HepG2 (cell line): ENCODE measurements around the gene POLR3H. TPM values are rescaled to one million over a fixed set of nuclear protein-coding genes. Genes with fewer than 3 reads are reported as not detected.

Experiments
- ATAC-seq: fragments of 200-7000 bp; cut with Tn5 transposase; 3 replicates; pipeline ENCODE4 v1.9.1; 2020; ENCODE audit warnings: mild to moderate bottlenecking, moderate library complexity
- BruUV-seq: library from RNA; stranded (reverse); fragments of 400-500 nt; replicated peaks from 2 replicates; lab custom pipeline; 2021; lab: Mats Ljungman, UMichigan
- CTCF ChIA-PET: fragments of 300-600 bp; formaldehyde crosslinking; extraction: SDS; loops from one replicate; lab custom pipeline; 2021; ENCODE audit warnings: low total read pairs, inconsistent platforms, low intra/inter-chr PET ratio; lab: Yijun Ruan, JAX
- POLR2A ChIA-PET: fragments of 350-600 bp; sonication (Branson Sonifier 250); formaldehyde crosslinking; loops from one replicate; lab custom pipeline; 2020; ENCODE audit warnings: antibody characterized with exemption, inconsistent platforms; lab: Yijun Ruan, JAX
- DNase-seq: peaks from one replicate; pipeline ENCODE4 v3.0.0-alpha.2; 2015; ENCODE audit warnings: low spot score
- FAIRE-seq: peaks from 3 replicates; lab custom pipeline; 2011; peaks lifted over from hg19 to GRCh38; lab: Jason Lieb, UNC
- H2AFZ ChIP-seq: one replicate; pipeline ENCODE4 v1.6.1; 2011; ENCODE audit warnings: low read length, inconsistent platforms
- H3K27ac ChIP-seq: fragments of 300-600 bp; 3 replicates; pipeline ENCODE4 v1.8.0; 2011; ENCODE audit warnings: mixed run types, mild to moderate bottlenecking, mixed read lengths, low read length, inconsistent platforms; ENCODE audit not compliant: insufficient read depth; ENCODE audit errors: extremely low read length
- H3K27me3 ChIP-seq, 2 experiments: fragments of 200-600 bp in 1 of 2; 2 replicates in 1 of 2; 3 replicates in 1 of 2; pipeline versions ENCODE4 v1.6.0 to v1.8.0; 2011; ENCODE audit warnings: low read length in 2 of 2, mild to moderate bottlenecking in 2 of 2, moderate library complexity in 2 of 2, inconsistent platforms in 1 of 2; ENCODE audit not compliant: insufficient read depth in 2 of 2, control insufficient read depth in 1 of 2
- H3K36me3 ChIP-seq, 2 experiments: fragments of 200-600 bp in 1 of 2; replicated peaks in 1 of 2; 2 replicates in 1 of 2; 3 replicates in 1 of 2; pipeline versions ENCODE4 v1.5.1 to v1.8.0; 2011; ENCODE audit warnings: low read length in 2 of 2, inconsistent platforms in 1 of 2; ENCODE audit not compliant: insufficient read depth in 2 of 2, control insufficient read depth in 1 of 2
- H3K4me1 ChIP-seq: 2 replicates; pipeline ENCODE4 v1.5.1; 2012; ENCODE audit warnings: low read length, inconsistent platforms; ENCODE audit not compliant: insufficient read depth
- H3K4me2 ChIP-seq: 2 replicates; pipeline ENCODE4 v1.6.0; 2011; ENCODE audit warnings: low read depth, low read length, inconsistent platforms
- H3K4me3 ChIP-seq, 3 experiments: fragments of 200-600 bp in 1 of 3; sonication (generic), shearing (Covaris generic) in 1 of 3; replicated peaks in 1 of 3; 2 replicates each; pipeline ENCODE4 v1.5.1; 2011 to 2016; ENCODE audit warnings: low read length in 3 of 3, inconsistent platforms in 2 of 3, low read depth in 2 of 3, mild to moderate bottlenecking in 2 of 3, control low read depth in 1 of 3, mixed read lengths in 1 of 3; ENCODE audit not compliant: insufficient read depth in 1 of 3
- H3K79me2 ChIP-seq: one replicate; pipeline ENCODE4 v1.6.1; 2011; ENCODE audit warnings: low read length, inconsistent platforms; ENCODE audit not compliant: insufficient read depth
- H3K9ac ChIP-seq: 2 replicates; pipeline ENCODE4 v1.6.0; 2011; ENCODE audit warnings: mild to moderate bottlenecking, low read depth, low read length, inconsistent platforms; ENCODE audit not compliant: insufficient read depth
- H3K9me3 ChIP-seq: 2 replicates; pipeline ENCODE4 v1.5.1; 2012; ENCODE audit warnings: mild to moderate bottlenecking, low read length
- H4K20me1 ChIP-seq: 2 replicates; pipeline ENCODE4 v1.6.0; 2011; ENCODE audit warnings: inconsistent platforms, mild to moderate bottlenecking, low read length, moderate library complexity; ENCODE audit not compliant: insufficient read depth
- DPF2 ChIP-seq: sonication (generic); formaldehyde crosslinking; IDR thresholded peaks from 2 replicates; pipeline ENCODE4 v1.4.0; 2020; ENCODE audit warnings: mild to moderate bottlenecking, low read depth, missing genetic modification reagents, borderline replicate concordance
- ERF ChIP-seq: IDR thresholded peaks from 2 replicates; pipeline ENCODE4 v1.6.1; 2018; ENCODE audit warnings: missing biosample characterization, missing genetic modification reagents
- GPN1 ChIP-seq: sonication (generic); formaldehyde crosslinking; IDR thresholded peaks from 2 replicates; pipeline ENCODE4 v1.5.1; 2020; ENCODE audit warnings: missing genetic modification reagents, borderline replicate concordance
- NCOA5 ChIP-seq: sonication (generic); formaldehyde crosslinking; IDR thresholded peaks from 2 replicates; pipeline ENCODE4 v1.4.0; 2020; ENCODE audit warnings: missing genetic modification reagents
- NFE2L2 ChIP-seq: fragments of 150-350 bp; IDR thresholded peaks from 2 replicates; pipeline ENCODE4 v1.6.1; 2014; ENCODE audit warnings: low read length
- TCF12 ChIP-seq, 2 experiments: fragments of 450-650 bp in 1 of 2; sonication (generic) in 1 of 2; formaldehyde crosslinking in 1 of 2; IDR thresholded peaks; 2 replicates each; pipeline versions ENCODE4 v1.6.1 to v1.8.0; 2017 to 2022; ENCODE audit warnings: antibody characterized with exemption in 1 of 2, mild to moderate bottlenecking in 1 of 2, missing genetic modification reagents in 1 of 2, moderate library complexity in 1 of 2
- TOPORS ChIP-seq: sonication (generic); formaldehyde crosslinking; IDR thresholded peaks from 2 replicates; pipeline ENCODE4 v1.8.0; 2023; ENCODE audit warnings: mild to moderate bottlenecking, missing genetic modification reagents
- U2AF1 ChIP-seq: fragments of 200-400 bp; formaldehyde crosslinking; optimal IDR thresholded peaks from 2 replicates; pipeline ENCODE3; 2017; ENCODE audit warnings: mild to moderate bottlenecking, low read depth, low read length
- ZMYM2 ChIP-seq: sonication (generic); formaldehyde crosslinking; IDR thresholded peaks from 2 replicates; pipeline ENCODE4 v1.8.0; 2022; ENCODE audit warnings: mild to moderate bottlenecking, missing genetic modification reagents
- ZNF234 ChIP-seq: sonication (generic); formaldehyde crosslinking; conservative IDR thresholded peaks from 2 replicates; pipeline ENCODE4 v1.5.1; 2020; ENCODE audit warnings: mild to moderate bottlenecking, missing genetic modification reagents
- ZNF260 ChIP-seq: sonication (generic); formaldehyde crosslinking; IDR thresholded peaks from 2 replicates; pipeline ENCODE4 v1.4.0; 2020; ENCODE audit warnings: missing genetic modification reagents, low read depth, mild to moderate bottlenecking, borderline replicate concordance
- ZNF382 ChIP-seq: sonication (generic); formaldehyde crosslinking; IDR thresholded peaks from 2 replicates; pipeline ENCODE4 v1.5.0; 2020; ENCODE audit warnings: missing genetic modification reagents, mild to moderate bottlenecking, borderline replicate concordance
- ZNF383 ChIP-seq: sonication (generic); formaldehyde crosslinking; IDR thresholded peaks from 2 replicates; pipeline ENCODE4 v1.4.0; 2020; ENCODE audit warnings: missing genetic modification reagents, mild to moderate bottlenecking, borderline replicate concordance
- ZNF432 ChIP-seq: sonication (generic); formaldehyde crosslinking; IDR thresholded peaks from 2 replicates; pipeline ENCODE4 v1.5.0; 2020; ENCODE audit warnings: missing genetic modification reagents, mild to moderate bottlenecking, borderline replicate concordance
- ZNF570 ChIP-seq: sonication (generic); formaldehyde crosslinking; IDR thresholded peaks from 2 replicates; pipeline ENCODE4 v1.4.0; 2020; ENCODE audit warnings: mild to moderate bottlenecking, missing genetic modification reagents, borderline replicate concordance
- ZNF577 ChIP-seq: sonication (generic); formaldehyde crosslinking; IDR thresholded peaks from 2 replicates; pipeline ENCODE4 v1.4.0; 2020; ENCODE audit warnings: mild to moderate bottlenecking, low read depth, missing genetic modification reagents, borderline replicate concordance
- ZNF605 ChIP-seq: sonication (generic); formaldehyde crosslinking; IDR thresholded peaks from 2 replicates; pipeline ENCODE4 v1.8.0; 2022; ENCODE audit warnings: mild to moderate bottlenecking, missing genetic modification reagents
- ZNF672 ChIP-seq: sonication (generic); formaldehyde crosslinking; IDR thresholded peaks from 2 replicates; pipeline ENCODE4 v1.8.1; 2022; ENCODE audit warnings: missing genetic modification reagents
- WGBS: methylation state at CpG from one replicate; pipeline ENCODE4 v1.1.6; 2017; ENCODE audit warnings: low lambda C conversion rate; 5-methylcytosine and 5-hydroxymethylcytosine counted together
- in situ Hi-C: cut with HindIII; loops from 2 replicates; pipeline ENCODE4 v1.10.0; 2017; ENCODE audit warnings: low pct_unique_long_range_greater_than_20kb; ENCODE audit not compliant: extremely low pct_ligation_motif_present
- intact Hi-C: fragments of 100-400 bp; cut with micrococcal nuclease; formaldehyde crosslinking; loops from one replicate; pipeline ENCODE4 v1.10.0; 2022; ENCODE audit not compliant: unreplicated experiment
- polyA plus RNA-seq, 8 experiments: library from polyadenylated mRNA; depleted of rRNA in 3 of 8; stranded (reverse) in 7 of 8; unstranded in 1 of 8; fragments of >200 nt; fragmentation: Illumina TruSeq in 4 of 8; extraction: Trizol in 4 of 8; gene quantifications; 2 replicates each; pipeline versions ENCODE4 v1.2.1 to v1.2.3, GENCODE V29; 2011 to 2016; ENCODE audit warnings: low read depth in 4 of 8, missing spikeins in 1 of 8, mixed read lengths in 1 of 8; ENCODE audit not compliant: insufficient read depth in 1 of 8
- total RNA-seq, 5 experiments: library from RNA; depleted of rRNA; stranded (reverse); fragments of >200 nt; fragmentation: Illumina TruSeq; extraction: Trizol; gene quantifications; 2 replicates each; pipeline ENCODE4 v1.2.3, GENCODE V29; 2016; ENCODE audit warnings: low read depth in 1 of 5
- TF ChIP-seq, protein P1 (sequence below): fragments of 450-650 bp; IDR thresholded peaks from 2 replicates; pipeline ENCODE4 v1.6.1; 2017
- TF ChIP-seq, protein P2 (sequence below): sonication (generic); formaldehyde crosslinking; IDR thresholded peaks from 2 replicates; pipeline ENCODE4 v1.4.0; 2020; ENCODE audit warnings: missing genetic modification reagents

The POLR3H gene
- total and polyA plus RNA-seq, 2 of the 13 experiments (the other 11 are each of a cell fraction or from before 2014, with no cell fraction given) = 10.3 to 28.6 TPM

DNA sequence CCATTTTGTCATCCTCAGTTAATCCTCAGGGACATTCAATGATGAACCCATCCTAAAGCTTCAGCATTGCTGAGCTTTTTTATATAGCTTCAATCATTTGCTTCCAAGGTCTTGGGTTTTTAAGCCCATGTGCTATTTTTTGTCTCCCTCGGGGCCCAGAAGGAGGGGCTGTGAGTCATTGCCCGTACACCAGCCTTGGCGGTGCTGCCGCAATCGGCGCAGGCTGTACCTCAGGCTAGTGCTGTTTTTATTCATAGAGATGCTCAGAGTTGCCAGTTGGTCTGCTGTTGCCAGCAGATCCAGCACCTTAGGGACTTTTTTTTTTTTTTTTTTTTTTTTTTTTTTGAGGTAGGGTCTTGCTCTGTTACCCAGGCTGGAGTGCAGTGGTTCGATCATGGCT, 39.9 kb downstream of the POLR3H start:
- ChIA-PET CTCF (no interaction called here), POLR2A (no interaction called here)
- Histone ChIP-seq H3K27ac (no peak overlapping the region), H3K4me1 (no peaks in the 10 kb centered on the region), H3K79me2 (no peaks in the 10 kb centered on the region), H3K27me3 (no peaks in the 10 kb centered on the region), H3K4me3 (no peak overlapping the region), H3K9ac (no peak overlapping the region), H4K20me1 (no peaks in the 10 kb centered on the region), H3K36me3 (peaks cover 23 to 59% of the 10 kb centered on the region in 2 experiments), H3K4me2 (no peak overlapping the region), H2AFZ (no peak overlapping the region), H3K9me3 (no peaks in the 10 kb centered on the region)
- no TSS peak for BruUV-seq
- intact Hi-C loops (no loop called here), in situ Hi-C loops (no loop called here)
- FAIRE-seq (no peak), ATAC-seq (no peak), DNase-seq (no peak)
- WGBS = 92% methylated on average over 7 of the region's 7 CpGs
- TF ChIP-seq TOPORS (CRISPR knock-in tag) = no peak
- TF ChIP-seq ZNF382 = no peak
- TF ChIP-seq, protein P1, sequence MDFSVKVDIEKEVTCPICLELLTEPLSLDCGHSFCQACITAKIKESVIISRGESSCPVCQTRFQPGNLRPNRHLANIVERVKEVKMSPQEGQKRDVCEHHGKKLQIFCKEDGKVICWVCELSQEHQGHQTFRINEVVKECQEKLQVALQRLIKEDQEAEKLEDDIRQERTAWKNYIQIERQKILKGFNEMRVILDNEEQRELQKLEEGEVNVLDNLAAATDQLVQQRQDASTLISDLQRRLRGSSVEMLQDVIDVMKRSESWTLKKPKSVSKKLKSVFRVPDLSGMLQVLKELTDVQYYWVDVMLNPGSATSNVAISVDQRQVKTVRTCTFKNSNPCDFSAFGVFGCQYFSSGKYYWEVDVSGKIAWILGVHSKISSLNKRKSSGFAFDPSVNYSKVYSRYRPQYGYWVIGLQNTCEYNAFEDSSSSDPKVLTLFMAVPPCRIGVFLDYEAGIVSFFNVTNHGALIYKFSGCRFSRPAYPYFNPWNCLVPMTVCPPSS = no peak
- TF ChIP-seq GPN1 = no peak
- TF ChIP-seq ZNF383 = no peak
- TF ChIP-seq ZNF605 (CRISPR knock-in tag) = no peak
- no peak for TF ChIP-seq ERF (CRISPR knock-in tag)
- no peak for TF ChIP-seq ZNF234 (CRISPR knock-in tag)
- no peak for TF ChIP-seq ZNF260 (CRISPR knock-in tag)
- TF ChIP-seq ZMYM2 (CRISPR knock-in tag) = no peak
- TF ChIP-seq ZNF570 (CRISPR knock-in tag) = no peak
- no peak for TF ChIP-seq ZNF577
- no peak for TF ChIP-seq NFE2L2
- TF ChIP-seq, protein P2, sequence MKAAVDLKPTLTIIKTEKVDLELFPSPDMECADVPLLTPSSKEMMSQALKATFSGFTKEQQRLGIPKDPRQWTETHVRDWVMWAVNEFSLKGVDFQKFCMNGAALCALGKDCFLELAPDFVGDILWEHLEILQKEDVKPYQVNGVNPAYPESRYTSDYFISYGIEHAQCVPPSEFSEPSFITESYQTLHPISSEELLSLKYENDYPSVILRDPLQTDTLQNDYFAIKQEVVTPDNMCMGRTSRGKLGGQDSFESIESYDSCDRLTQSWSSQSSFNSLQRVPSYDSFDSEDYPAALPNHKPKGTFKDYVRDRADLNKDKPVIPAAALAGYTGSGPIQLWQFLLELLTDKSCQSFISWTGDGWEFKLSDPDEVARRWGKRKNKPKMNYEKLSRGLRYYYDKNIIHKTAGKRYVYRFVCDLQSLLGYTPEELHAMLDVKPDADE (CRISPR knock-in tag) = no peak
- no peak for TF ChIP-seq DPF2 (CRISPR knock-in tag)
- no peak for TF ChIP-seq ZNF432
- TF ChIP-seq ZNF672 (CRISPR knock-in tag) = no peak
- no peak for TF ChIP-seq TCF12 (IDR thresholded peaks at IDR 0.05)
- no peak for TF ChIP-seq TCF12 (CRISPR knock-in tag; IDR thresholded peaks at IDR 0.05)
- TF ChIP-seq NCOA5 (CRISPR knock-in tag) = no peak
- TF ChIP-seq U2AF1 = no peak
